SKM-1 treated with dmso at 0.1 percent for 144 hours (cell line): ENCODE measurements around the gene DOP1B.
"Not testable (repeated sequence)": the region's sequence is repeated elsewhere in the genome, so short reads cannot be mapped to it uniquely, and the experiment has no call there.

Experiments used
- DNase-seq: peaks from one replicate; lab custom pipeline; 2025; ENCODE audit not compliant: unreplicated experiment; lab: John Stamatoyannopoulos, UW

DOP1B gene

GRCh38 chr21:36156815-36157670 lies at the start of gene DOP1B:
TSS of gene DOP1B (plus strand) at chr21:36156824. CDS start at chr21:36164734, 7,910 bp downstream.
- no peak for DNase-seq

DNA sequence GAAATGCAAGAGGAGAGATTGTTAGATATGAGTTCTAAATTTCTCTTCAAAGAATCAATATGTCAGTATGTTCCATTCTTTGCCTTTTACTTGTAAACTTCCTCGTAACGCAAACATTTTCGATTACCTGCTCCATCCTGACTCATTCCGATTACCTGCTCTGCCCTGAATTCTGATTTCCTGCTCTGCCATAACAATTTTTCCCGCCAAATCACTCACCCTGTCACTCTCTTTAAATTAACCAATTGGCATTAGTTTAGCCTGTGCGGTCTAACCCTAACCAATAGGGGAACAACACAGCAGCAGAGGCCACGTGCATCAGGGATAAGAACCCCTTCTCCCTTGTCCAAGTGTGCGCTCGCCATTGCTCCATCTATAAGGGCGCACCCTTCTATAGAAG lies 46.8 kb upstream of the DOP1B start:
- DNase-seq: no peak

DNA sequence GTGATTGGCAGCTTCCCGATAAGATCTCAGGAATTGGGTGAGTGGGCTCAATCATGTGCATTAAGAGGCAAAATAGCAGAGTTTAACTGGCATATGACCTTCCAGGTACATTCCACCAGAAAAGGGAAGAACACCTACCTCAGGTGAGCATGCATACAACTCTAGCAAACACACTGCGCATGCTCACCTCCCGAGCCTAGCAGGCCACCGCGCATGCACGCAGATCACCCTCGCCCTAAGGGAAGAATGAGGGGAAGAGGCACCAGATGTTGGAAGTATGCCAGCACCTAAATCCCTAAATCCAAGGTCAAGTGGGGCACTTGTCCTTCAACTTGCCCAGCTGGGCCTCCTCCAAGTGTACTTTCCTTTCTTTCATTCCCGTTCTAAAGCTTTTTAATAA lies 45.4 kb upstream of the DOP1B start:
- DNase-seq: no peak

DNA sequence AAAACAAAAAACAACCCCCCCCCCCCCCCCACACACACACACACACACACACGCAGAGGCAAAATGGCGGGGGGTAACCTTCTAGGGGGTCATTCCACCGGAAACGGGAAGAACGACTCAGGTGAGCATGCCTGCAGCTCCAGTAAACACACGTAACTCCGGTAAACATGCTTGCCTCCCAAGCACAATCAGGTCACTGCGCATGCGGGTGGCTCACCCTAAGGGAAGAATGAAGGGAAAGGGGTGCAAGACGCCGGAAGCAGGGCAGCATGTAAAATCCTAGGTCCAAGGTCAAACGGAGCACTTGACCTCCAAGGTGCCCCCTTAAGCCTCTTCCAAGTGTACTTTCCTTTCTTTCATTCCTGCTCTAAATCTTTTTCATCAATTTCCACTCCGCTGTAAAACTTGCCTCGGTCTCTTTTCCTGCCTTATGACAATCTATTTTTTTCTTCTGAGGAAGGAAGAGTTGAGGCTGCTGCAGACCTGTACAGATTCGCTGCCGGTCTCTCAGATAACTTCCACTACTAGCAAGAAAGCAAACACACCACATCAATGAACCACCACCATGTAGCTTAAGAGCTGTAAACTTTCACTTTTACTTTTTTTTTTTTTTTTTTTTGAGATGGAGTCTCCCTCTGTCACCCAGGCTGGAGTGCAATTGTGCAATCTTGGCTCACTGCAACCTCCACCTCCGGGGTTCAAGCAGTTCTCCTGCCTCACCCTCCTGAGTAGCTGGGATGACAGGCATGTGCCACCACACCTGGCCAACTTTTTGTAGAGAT lies 42.8 kb upstream of the DOP1B start:
- DNase-seq: no peak

- peak; percentile 51 for DNase-seq
These were observed 41.4 kb upstream of the DOP1B start for GRCh38 chr21:36115138-36115730.

- DNase-seq: peak; percentile 14
These were observed 39.3 kb upstream of the DOP1B start for GRCh38 chr21:36117286-36117741.

DNA sequence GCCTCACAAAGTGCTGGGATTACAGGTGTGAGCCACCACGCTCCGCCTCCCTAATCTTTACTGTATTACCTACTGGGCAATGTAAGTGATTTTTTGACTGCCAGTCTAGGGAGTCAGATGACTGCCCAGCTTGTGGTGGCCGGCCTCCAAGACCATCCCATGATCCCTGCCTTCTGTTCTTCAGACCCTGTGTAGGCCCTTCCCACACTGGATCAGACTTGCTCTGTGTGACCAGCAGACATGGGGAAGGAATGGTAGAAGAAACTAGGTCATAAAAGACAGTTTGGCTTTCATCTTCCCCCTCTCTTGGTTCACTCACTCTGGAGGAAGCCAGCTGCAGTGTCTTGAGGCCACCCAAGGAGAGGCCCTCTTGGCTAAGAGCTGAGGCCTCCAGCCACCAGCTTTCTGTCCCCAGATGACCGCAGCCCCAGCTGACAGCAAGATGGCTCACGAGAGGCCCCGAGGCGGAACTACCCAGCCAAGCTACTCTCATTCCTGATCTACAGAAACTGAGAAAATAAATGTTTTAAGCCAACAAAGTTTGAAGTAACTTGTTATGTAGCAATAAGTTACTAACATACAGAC lies 36.2 kb upstream of the DOP1B start:
- DNase-seq: peak; percentile 60

DNA sequence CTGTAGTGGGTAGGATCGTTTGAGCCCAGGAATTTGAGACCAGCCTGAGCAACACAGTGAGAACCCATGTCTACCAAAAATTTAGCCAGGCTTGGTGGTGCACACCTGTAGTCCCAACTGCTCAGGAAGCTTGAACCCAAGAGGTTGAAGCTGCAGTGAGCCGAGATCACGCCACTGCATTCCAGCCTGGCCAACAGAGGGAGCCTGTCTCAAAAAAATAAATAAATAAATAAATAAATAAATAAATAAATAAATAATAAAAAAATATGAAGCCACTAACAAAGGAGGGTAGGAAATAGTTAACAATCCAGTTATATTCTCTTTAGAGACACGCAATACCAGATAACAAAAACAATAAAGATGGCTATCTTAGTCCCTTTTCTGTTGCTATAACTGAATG lies 33.6 kb upstream of the DOP1B start:
- DNase-seq: no peak

DNA sequence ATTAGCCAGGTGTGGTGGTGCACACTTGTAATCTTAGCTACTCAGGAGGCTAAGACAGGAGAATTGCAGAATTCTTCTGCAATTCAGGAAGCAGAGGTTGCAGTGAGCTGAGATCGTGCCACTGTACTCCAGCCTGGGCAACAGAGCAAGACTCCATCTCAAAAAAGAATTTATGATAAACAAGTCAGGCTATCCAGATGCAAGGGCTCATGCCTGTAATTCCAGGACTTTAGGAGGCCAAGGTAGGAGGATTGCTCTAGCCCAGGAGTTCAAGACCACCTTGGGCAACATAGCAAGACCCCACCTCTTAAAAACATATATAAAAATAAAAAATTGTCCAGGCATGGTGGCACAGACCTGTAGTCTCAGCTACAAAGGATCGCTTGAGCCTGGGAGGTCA lies 32.2 kb upstream of the DOP1B start:
- DNase-seq: no peak

- peak; percentile 50 for DNase-seq
These were observed 31.0 kb upstream of the DOP1B start for GRCh38 chr21:36125512-36126207.

- no peak for DNase-seq
These were observed 30.4 kb upstream of the DOP1B start for GRCh38 chr21:36126208-36126565.

- DNase-seq: no peak
These were observed 30.0 kb upstream of the DOP1B start for GRCh38 chr21:36126621-36127110.

DNA sequence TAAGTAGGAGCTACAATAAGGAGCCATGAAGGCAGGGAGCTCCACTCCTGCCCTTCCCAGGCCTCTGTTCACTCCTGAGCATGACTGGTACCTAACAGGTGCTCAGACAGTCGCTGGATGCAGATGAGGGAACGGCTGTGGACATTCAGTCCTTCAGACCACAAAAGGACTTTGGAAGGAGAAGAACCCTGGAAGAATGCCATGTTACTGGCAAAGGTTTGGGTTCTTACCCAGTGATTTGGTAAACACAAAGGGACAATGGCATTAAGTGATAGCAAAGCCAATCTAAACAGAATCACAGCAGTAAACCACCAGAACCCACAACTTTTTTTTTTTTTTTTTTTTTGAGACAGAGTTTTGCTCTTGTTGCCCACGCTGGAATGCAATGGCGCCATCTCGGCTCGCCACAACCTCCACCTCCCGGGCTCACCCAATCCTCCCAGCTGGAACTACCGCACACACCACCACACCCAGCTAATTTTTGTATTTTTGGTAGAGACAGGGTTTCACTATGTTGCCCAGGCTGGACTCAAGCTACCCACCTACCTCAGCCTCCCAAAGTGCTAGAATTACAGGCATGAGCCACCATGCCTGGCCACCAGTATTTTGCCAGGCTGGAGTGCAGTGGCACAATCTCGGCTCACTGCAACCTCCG lies 29.2 kb upstream of the DOP1B start:
- no peak for DNase-seq

- DNase-seq: no peak
These were observed 28.6 kb upstream of the DOP1B start for GRCh38 chr21:36127977-36128376.

DNA sequence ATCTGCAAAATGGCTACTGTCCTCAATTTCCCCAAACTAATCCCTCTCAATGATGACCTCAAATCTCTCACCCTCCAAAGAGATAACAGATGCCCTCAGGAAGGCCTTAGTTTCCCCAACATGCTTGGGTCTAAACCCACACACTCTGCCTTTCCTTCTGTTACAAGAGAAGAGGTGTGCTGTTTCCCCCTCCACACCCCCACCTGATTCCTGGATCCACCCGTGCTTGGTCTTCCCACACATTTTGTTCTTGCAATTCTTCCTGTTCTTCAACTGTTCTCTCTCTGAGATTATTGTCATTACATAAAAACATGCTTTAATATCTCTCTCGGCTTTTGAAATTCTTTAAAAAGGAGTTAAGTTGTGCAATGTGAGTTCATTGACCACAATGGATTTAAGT lies 27.4 kb upstream of the DOP1B start:
- no peak for DNase-seq

GRCh38 chr21:36130414-36130762 lies 26.2 kb upstream of the DOP1B start:
- not testable (repeated sequence) for DNase-seq

DNA sequence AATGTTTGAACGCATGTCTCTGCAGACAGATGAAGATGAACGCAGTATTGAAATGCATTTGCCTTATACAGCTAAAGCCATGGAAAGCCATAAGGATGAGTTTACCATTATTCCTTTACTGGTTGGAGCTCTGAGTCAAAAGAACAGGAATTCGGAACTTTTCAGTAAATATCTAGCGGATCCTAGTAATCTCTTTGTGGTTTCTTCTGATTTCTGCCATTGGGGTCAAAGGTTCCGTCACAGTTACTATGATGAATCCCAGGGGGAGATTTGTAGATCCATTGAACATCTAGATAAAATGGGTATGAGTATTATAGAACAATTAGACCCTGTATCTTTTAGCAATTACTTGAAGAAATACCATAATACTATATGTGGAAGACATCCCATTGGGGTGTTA lies 25.8 kb upstream of the DOP1B start:
- not testable (repeated sequence) for DNase-seq

DNA sequence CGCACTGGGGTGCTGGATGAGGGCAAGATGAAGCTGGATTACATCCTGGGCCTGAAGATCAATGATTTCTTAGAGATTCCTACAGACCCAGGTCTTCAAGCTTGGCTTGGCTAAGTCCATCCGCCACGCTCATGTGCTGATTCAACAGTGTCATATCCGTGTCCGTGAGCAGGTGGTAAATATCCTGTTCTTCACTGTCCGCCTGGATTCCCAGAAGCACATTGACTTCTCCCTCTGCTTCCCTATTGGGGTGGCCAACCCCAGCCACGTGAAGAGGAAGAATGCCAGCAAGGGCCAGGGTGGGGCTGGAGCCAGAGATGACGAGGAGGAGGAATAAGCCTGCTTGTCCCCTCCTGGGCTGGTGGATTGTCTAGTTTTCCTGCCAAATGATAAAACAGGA lies 23.9 kb upstream of the DOP1B start:
- DNase-seq: no peak

DNA sequence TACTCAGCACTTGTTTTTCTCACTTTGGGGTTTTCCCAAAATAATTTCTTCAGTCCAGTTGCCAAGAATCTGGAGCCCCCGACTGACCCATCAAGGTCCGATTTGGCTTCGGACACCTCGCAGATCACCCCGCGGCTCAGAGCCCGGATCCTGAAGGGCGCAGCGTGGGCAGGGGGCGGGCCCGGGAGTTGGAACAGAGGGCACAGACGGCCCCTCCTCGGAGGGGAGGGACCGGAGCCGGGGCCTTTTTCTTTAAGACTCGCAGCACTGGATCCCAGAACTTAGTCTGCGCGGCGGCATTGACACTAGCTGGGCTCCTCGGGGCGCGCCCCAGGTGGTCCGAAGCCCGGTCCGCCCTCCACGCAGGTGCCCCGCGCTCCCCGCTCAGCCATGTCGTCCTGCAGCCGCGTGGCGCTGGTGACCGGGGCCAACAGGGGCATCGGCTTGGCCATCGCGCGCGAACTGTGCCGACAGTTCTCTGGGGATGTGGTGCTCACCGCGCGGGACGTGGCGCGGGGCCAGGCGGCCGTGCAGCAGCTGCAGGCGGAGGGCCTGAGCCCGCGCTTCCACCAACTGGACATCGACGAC lies 21.7 kb upstream of the DOP1B start, which contains the start of gene CBR3:
CBR3 (plus strand) TSS at position 277 of the 588 bp plus-strand sequence; CDS start at position 391, 114 bp downstream.
- no peak for DNase-seq
